Vagina (tissue), 2 donors: ENCODE measurements around the gene INSIG2.

Experiments
- CTCF ChIP-seq, 3 experiments: fragments of 450-650 bp in 2 of 3; fragments of 200-600 bp in 1 of 3; sonication (generic) in 1 of 3; IDR thresholded peaks; one replicate each; pipeline ENCODE4 v1.5.1; 2017 to 2019; ENCODE audit warnings: antibody characterized with exemption in 3 of 3, mild to moderate bottlenecking in 2 of 3, moderate library complexity in 2 of 3
- POLR2AphosphoS5 ChIP-seq, 2 donors: sonication (generic); formaldehyde crosslinking; IDR thresholded peaks; one replicate each; pipeline ENCODE4 v1.9.0; 2017; ENCODE audit warnings: antibody characterized with exemption in 2 of 2, mild to moderate bottlenecking in 2 of 2, low read depth in 1 of 2; ENCODE audit not compliant: insufficient read depth in 1 of 2

GRCh38 chr2:118062048-118062447, 26.2 kb upstream of the INSIG2 start:
- no peak for TF ChIP-seq CTCF (IDR thresholded peaks at IDR 0.05)
- no peak for TF ChIP-seq POLR2AphosphoS5 (IDR thresholded peaks at IDR 0.05; ENCODE audit: insufficient read depth in 1 of 2, low read depth in 1 of 2)
